ENCODE data around the gene PTPRU.

Gene PTPRU

GRCh38 chr1:29208442-29208841, 27.9 kb upstream of the PTPRU start:
- TF ChIP-seq CTCF (IDR thresholded peaks at IDR 0.05; ENCODE audit: low read depth, low read length, missing control alignments) = no peak
- H3K4me3 ChIP-seq (replicated peaks; ENCODE audit: low read depth, low read length) = no peak overlapping the region
- no peak for DNase-seq (ENCODE audit: extremely low read depth, low read depth)

- no peak overlapping the region for H3K4me3 ChIP-seq (replicated peaks; ENCODE audit: low read depth, low read length)
- DNase-seq (ENCODE audit: extremely low read depth, low read depth) = no peak
- no peak for TF ChIP-seq CTCF (IDR thresholded peaks at IDR 0.05; ENCODE audit: low read depth, low read length, missing control alignments)
Observed at GRCh38 chr1:29209173-29209572, 27.1 kb upstream of the PTPRU start.

- no peak overlapping the region for H3K4me3 ChIP-seq (replicated peaks; ENCODE audit: low read depth, low read length)
- DNase-seq (ENCODE audit: extremely low read depth, low read depth) = no peak
- no peak for TF ChIP-seq CTCF (IDR thresholded peaks at IDR 0.05; ENCODE audit: low read depth, low read length, missing control alignments)
Observed at GRCh38 chr1:29210278-29211085, 25.8 kb upstream of the PTPRU start.

- DNase-seq (ENCODE audit: extremely low read depth, low read depth) = no peak
- no peak overlapping the region for H3K4me3 ChIP-seq (replicated peaks; ENCODE audit: low read depth, low read length)
- TF ChIP-seq CTCF (IDR thresholded peaks at IDR 0.05; ENCODE audit: low read depth, low read length, missing control alignments) = no peak
Observed at GRCh38 chr1:29211086-29212030, 25.0 kb upstream of the PTPRU start.

- DNase-seq (ENCODE audit: extremely low read depth, low read depth) = no peak
- TF ChIP-seq CTCF (IDR thresholded peaks at IDR 0.05; ENCODE audit: low read depth, low read length, missing control alignments) = no peak
- H3K4me3 ChIP-seq (replicated peaks; ENCODE audit: low read depth, low read length) = no peak overlapping the region
Observed at GRCh38 chr1:29213055-29213454, 23.3 kb upstream of the PTPRU start.

GRCh38 chr1:29217633-29218032, 18.7 kb upstream of the PTPRU start:
- TF ChIP-seq CTCF (IDR thresholded peaks at IDR 0.05; ENCODE audit: low read depth, low read length, missing control alignments) = no peak
- no peak overlapping the region for H3K4me3 ChIP-seq (replicated peaks; ENCODE audit: low read depth, low read length)
- DNase-seq (ENCODE audit: extremely low read depth, low read depth) = no peak
